SU-DHL-6 (cell line): ENCODE results near the gene ZNF530.

Source experiments
- EZH2phosphoT487 ChIP-seq: fragments of 200-600 bp; sonication (generic), shearing (Covaris generic); conservative IDR thresholded peaks from 2 replicates; pipeline ENCODE4 v1.6.1; 2018; ENCODE audit warnings: mild to moderate bottlenecking, antibody characterized with exemption, low read length, moderate library complexity, mixed read lengths
- TF ChIP-seq, protein P1 (sequence below): fragments of 200-600 bp; sonication (generic); IDR thresholded peaks from one replicate; pipeline ENCODE4 v1.5.1; 2017; ENCODE audit warnings: antibody characterized with exemption, mild to moderate bottlenecking, low read length, moderate library complexity; ENCODE audit not compliant: insufficient read depth, poor library complexity, severe bottlenecking

DNA sequence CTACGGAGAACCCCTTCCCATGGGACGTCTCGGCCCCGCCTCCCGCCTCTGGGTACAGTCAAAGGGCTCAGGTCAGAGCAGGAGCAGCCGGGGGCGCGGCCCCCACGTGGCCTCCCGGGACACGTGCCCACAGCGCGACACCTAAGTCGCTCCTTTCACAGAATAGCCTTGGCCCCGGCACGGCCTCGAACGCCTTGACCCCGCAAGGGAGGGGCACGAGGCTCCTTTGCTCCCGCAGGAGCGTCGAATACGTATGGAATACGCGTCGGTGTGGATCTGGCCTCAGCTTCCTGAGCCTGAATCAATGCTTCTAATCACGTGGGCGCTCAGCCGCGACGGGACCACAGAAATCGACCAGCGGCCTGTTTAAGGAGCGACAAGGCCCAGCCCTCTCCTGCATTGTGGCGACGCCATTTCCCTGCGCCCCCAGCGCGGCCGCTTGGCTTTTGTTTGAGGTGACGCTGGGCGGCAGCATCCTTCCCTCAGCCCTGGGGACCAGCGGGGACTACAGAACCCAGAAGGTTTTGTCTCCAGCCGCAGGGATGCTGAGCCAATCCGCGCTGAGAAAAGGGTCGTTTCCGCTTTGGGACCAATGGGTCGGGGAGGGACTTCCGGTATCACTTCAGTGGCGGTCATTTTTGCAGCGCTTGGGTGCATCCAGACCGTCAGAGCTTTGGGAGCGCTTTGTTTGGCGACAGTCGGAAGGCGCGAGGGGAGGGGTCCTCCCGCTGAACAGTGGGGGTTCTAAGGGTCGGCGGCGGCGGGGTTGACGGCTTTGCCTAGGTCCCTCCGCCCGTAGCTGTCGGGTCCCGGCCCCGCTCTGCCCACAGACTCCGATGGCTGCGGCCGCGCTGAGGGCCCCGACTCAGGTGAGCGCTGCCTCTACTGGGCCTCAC, 15.9 kb upstream of the ZNF530 start, which contains the start of gene ZIK1:
- TF ChIP-seq, protein P1, sequence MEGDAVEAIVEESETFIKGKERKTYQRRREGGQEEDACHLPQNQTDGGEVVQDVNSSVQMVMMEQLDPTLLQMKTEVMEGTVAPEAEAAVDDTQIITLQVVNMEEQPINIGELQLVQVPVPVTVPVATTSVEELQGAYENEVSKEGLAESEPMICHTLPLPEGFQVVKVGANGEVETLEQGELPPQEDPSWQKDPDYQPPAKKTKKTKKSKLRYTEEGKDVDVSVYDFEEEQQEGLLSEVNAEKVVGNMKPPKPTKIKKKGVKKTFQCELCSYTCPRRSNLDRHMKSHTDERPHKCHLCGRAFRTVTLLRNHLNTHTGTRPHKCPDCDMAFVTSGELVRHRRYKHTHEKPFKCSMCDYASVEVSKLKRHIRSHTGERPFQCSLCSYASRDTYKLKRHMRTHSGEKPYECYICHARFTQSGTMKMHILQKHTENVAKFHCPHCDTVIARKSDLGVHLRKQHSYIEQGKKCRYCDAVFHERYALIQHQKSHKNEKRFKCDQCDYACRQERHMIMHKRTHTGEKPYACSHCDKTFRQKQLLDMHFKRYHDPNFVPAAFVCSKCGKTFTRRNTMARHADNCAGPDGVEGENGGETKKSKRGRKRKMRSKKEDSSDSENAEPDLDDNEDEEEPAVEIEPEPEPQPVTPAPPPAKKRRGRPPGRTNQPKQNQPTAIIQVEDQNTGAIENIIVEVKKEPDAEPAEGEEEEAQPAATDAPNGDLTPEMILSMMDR = no peak
- TF ChIP-seq EZH2phosphoT487 = no peak
